GM13977 (cell line): Measurements from ENCODE around the gene WWP2.

Experiments used
- DNase-seq: peaks from one replicate; pipeline ENCODE4 v3.0.0; 2012; ENCODE audit warnings: low spot score
- CTCF ChIP-seq: IDR thresholded peaks from 2 replicates; pipeline ENCODE4 v1.5.1; 2012; ENCODE audit warnings: mild to moderate bottlenecking, control low read depth; ENCODE audit not compliant: insufficient read depth; ENCODE audit errors: extremely low read depth, missing control alignments
- in situ Hi-C: fragments of 300-500 bp; cut with MboI; formaldehyde crosslinking; loops from one replicate; pipeline ENCODE4 v1.12.0; 2022; ENCODE audit warnings: low sequenced_read_pairs, low pct_unique_long_range_greater_than_20kb, mixed read lengths, inconsistent platforms; ENCODE audit not compliant: unreplicated experiment

WWP2 gene

GRCh38 chr16:69858191-69859104, 96.3 kb downstream of the WWP2 start:
- in situ Hi-C loops: no loop called here
- DNase-seq: no peak
- no peak for TF ChIP-seq CTCF

GRCh38 chr16:69859105-69859989, 97.2 kb downstream of the WWP2 start:
- peak; percentile 43 for TF ChIP-seq CTCF
- in situ Hi-C loops: no loop called here
- peak; percentile 31 for DNase-seq

- in situ Hi-C loops: no loop called here
Measured at GRCh38 chr16:69860233-69861231, 98.4 kb downstream of the WWP2 start.

GRCh38 chr16:69861292-69862030, 99.3 kb downstream of the WWP2 start:
- TF ChIP-seq CTCF: no peak
- DNase-seq: no peak
- in situ Hi-C loops: no loop called here

More at GRCh38 chr16:69860233-69861231, 98.4 kb downstream of the WWP2 start:
- TF ChIP-seq CTCF: no peak
- no peak for DNase-seq

- in situ Hi-C loops: no loop called here
- DNase-seq: no peak
- no peak for TF ChIP-seq CTCF
Measured at GRCh38 chr16:69863401-69864281, 101.5 kb downstream of the WWP2 start.
